Measurements from ENCODE around the gene MRPS35. TPM values are rescaled to one million over a fixed set of nuclear protein-coding genes. Genes with fewer than 3 reads are reported as not detected.

Gene MRPS35
- total RNA-seq, 4 donors from 2014 or later: 50.8 to 74.0 (median 57.5) TPM

GRCh38 chr12:27794818-27795584 is 84.4 kb downstream of the MRPS35 start:
- H3K27me3 ChIP-seq: no peaks in the 10 kb centered on the region
- no peak for TF ChIP-seq CTCF (IDR thresholded peaks at IDR 0.05)
- TF ChIP-seq POLR2A (IDR thresholded peaks at IDR 0.05): no peak
- H3K36me3 ChIP-seq: peaks cover 21 to 43% of the 10 kb centered on the region in 2 donors
- intact Hi-C loops (cut with DNase I): no loop called here
- no peak overlapping the region for H3K27ac ChIP-seq
- no peaks in the 10 kb centered on the region for H3K9me3 ChIP-seq
- WGBS, 2 donors: 87 to 91% methylated on average over 6 of the region's 6 CpGs
- no peak for DNase-seq
- H3K4me1 ChIP-seq: peaks cover 0 to 2% of the 10 kb centered on the region in 2 donors
- no peak overlapping the region for H3K4me3 ChIP-seq (replicated peaks in 1 of 3)

GRCh38 chr12:27796128-27796527 is 85.5 kb downstream of the MRPS35 start:
- WGBS, 2 donors: 84 to 86% methylated on average over 7 of the region's 7 CpGs
- DNase-seq: no peak
- Histone ChIP-seq H3K27me3 (no peaks in the 10 kb centered on the region), H3K36me3 (peaks cover 21 to 43% of the 10 kb centered on the region in 2 donors), H3K4me3 (replicated peaks in 1 of 3) (no peak overlapping the region), H3K4me1 (no peaks in the 10 kb centered on the region), H3K27ac (no peak overlapping the region), H3K9me3 (no peaks in the 10 kb centered on the region)
- intact Hi-C loops (cut with DNase I): no loop called here
- no peak for TF ChIP-seq CTCF (IDR thresholded peaks at IDR 0.05)
- no peak for TF ChIP-seq POLR2A (IDR thresholded peaks at IDR 0.05)

- TF ChIP-seq POLR2A (IDR thresholded peaks at IDR 0.05) (no peak), CTCF (IDR thresholded peaks at IDR 0.05) (no peak)
- DNase-seq: no peak
- intact Hi-C loops (cut with DNase I): no loop called here
- Histone ChIP-seq H3K9me3 (no peaks in the 10 kb centered on the region), H3K4me1 (no peaks in the 10 kb centered on the region), H3K36me3 (peaks cover 21 to 35% of the 10 kb centered on the region in 2 donors), H3K27ac (no peak overlapping the region), H3K4me3 (replicated peaks in 1 of 3) (no peak overlapping the region), H3K27me3 (no peaks in the 10 kb centered on the region)
- 97% methylated on average over 24 of the region's 24 CpGs for WGBS, 2 donors
These were observed 86.8 kb downstream of the MRPS35 start for GRCh38 chr12:27797301-27798025.

- Histone ChIP-seq H3K4me1 (no peaks in the 10 kb centered on the region), H3K27ac (no peak overlapping the region), H3K4me3 (replicated peaks in 1 of 3) (no peak overlapping the region), H3K27me3 (no peaks in the 10 kb centered on the region), H3K36me3 (peaks cover 18 to 21% of the 10 kb centered on the region in 2 donors), H3K9me3 (no peaks in the 10 kb centered on the region)
- intact Hi-C loops (cut with DNase I): no loop called here
- WGBS, 2 donors: 88 to 93% methylated on average over 3 of the region's 3 CpGs
- TF ChIP-seq CTCF (IDR thresholded peaks at IDR 0.05) (no peak), POLR2A (IDR thresholded peaks at IDR 0.05) (no peak)
- no peak for DNase-seq
These were observed 90.2 kb downstream of the MRPS35 start for GRCh38 chr12:27800819-27801218.

- H3K4me1 ChIP-seq: no peaks in the 10 kb centered on the region
- 94 to 97% methylated on average over 5 of the region's 5 CpGs for WGBS, 2 donors
- H3K4me3 ChIP-seq (replicated peaks in 1 of 3): no peak overlapping the region
- intact Hi-C loops (cut with DNase I): no loop called here
- H3K9me3 ChIP-seq: no peaks in the 10 kb centered on the region
- no peaks in the 10 kb centered on the region for H3K27me3 ChIP-seq
- peaks cover 18 to 21% of the 10 kb centered on the region in 2 donors for H3K36me3 ChIP-seq
- no peak overlapping the region for H3K27ac ChIP-seq
- DNase-seq: no peak
- TF ChIP-seq POLR2A (IDR thresholded peaks at IDR 0.05): no peak
- TF ChIP-seq CTCF (IDR thresholded peaks at IDR 0.05): no peak
These were observed 91.0 kb downstream of the MRPS35 start for GRCh38 chr12:27801630-27802029.
